Natural killer cell (primary cell): ENCODE data around the gene NUDT16L1. TPM values are rescaled to one million over a fixed set of nuclear protein-coding genes. Genes with fewer than 3 reads are reported as not detected.
A peak's percentile ranks its signal among the peaks of the same experiment; 100 is the strongest.

Experiments
- ATAC-seq, 3 donors: fragments of 150-1000 bp in 2 of 3; fragments of 200-7000 bp in 1 of 3; cut with Tn5 transposase; 1 replicate in 1 of 3; 2 replicates in 2 of 3; pipeline ENCODE4 v1.10.0; 2021; ENCODE audit warnings: mild to moderate bottlenecking in 2 of 3, moderate library complexity in 2 of 3
- DNase-seq, 2 donors: peaks; one replicate each; pipeline versions ENCODE4 v3.0.0 to v3.0.0-alpha.2; 2013 to 2021; ENCODE audit warnings: mixed read lengths in 1 of 2
- H3K27ac ChIP-seq: one replicate; pipeline ENCODE4 v1.5.1; 2013; ENCODE audit warnings: mild to moderate bottlenecking, low read length
- H3K27me3 ChIP-seq: one replicate; pipeline ENCODE4 v1.6.1; 2013; ENCODE audit warnings: low read length; ENCODE audit not compliant: control insufficient read depth, insufficient read depth
- H3K36me3 ChIP-seq: one replicate; pipeline ENCODE4 v1.6.1; 2013; ENCODE audit warnings: low read length; ENCODE audit not compliant: control insufficient read depth, insufficient read depth
- H3K4me1 ChIP-seq: one replicate; pipeline ENCODE4 v1.6.1; 2013; ENCODE audit warnings: low read length; ENCODE audit not compliant: control insufficient read depth, insufficient read depth
- H3K4me3 ChIP-seq: one replicate; pipeline ENCODE4 v1.5.1; 2013; ENCODE audit warnings: low read length
- H3K9me3 ChIP-seq: one replicate; pipeline ENCODE4 v1.6.1; 2013; ENCODE audit warnings: low read length; ENCODE audit not compliant: control insufficient read depth, insufficient read depth
- H3K27ac Mint-ChIP-seq, 2 donors: one replicate each; pipeline ENCODE4 v1.8.0; 2022; ENCODE audit warnings: mild to moderate bottlenecking in 2 of 2, mixed read lengths in 2 of 2, moderate library complexity in 1 of 2
- H3K27me3 Mint-ChIP-seq, 2 donors: one replicate each; pipeline ENCODE4 v1.8.0; 2022; ENCODE audit warnings: low read depth in 2 of 2, mixed read lengths in 2 of 2
- H3K36me3 Mint-ChIP-seq: one replicate; pipeline ENCODE4 v1.8.0; 2022; ENCODE audit warnings: mixed read lengths
- H3K4me1 Mint-ChIP-seq, 2 donors: one replicate each; pipeline ENCODE4 v1.8.0; 2022; ENCODE audit warnings: mixed read lengths in 2 of 2
- H3K4me3 Mint-ChIP-seq: one replicate; pipeline ENCODE4 v1.8.0; 2022; ENCODE audit warnings: mild to moderate bottlenecking, moderate library complexity, mixed read lengths
- H3K9me3 Mint-ChIP-seq, 2 donors: one replicate each; pipeline ENCODE4 v1.8.0; 2022; ENCODE audit warnings: mixed read lengths in 2 of 2
- WGBS: methylation state at CpG from one replicate; pipeline ENCODE4 v1.1.7; 2013; ENCODE audit warnings: missing lambda C conversion rate; ENCODE audit not compliant: insufficient coverage; 5-methylcytosine and 5-hydroxymethylcytosine counted together
- intact Hi-C: fragments of 100-400 bp; cut with micrococcal nuclease; formaldehyde crosslinking; loops from one replicate; pipeline ENCODE4 v1.14.2; 2022
- total RNA-seq, 4 donors: library from RNA; stranded (reverse); fragments of 120-200 nt in 1 of 4; gene quantifications; one replicate each; pipeline versions ENCODE4 v1.2.3 to v1.2.4, GENCODE V29; 2013 to 2022
- TF ChIP-seq, protein P1 (sequence below): fragments of 200-600 bp; IDR thresholded peaks from one replicate; pipeline ENCODE4 v1.8.0; 2022; ENCODE audit warnings: antibody characterized with exemption

Gene NUDT16L1
- total RNA-seq, 3 donors from 2014 or later (not counting 1 experiment from before 2014, with no cell fraction given), result 30.8 to 39.1 (median 35.0) TPM

GRCh38 chr16:4697848-4698291 is 4.5 kb downstream of the NUDT16L1 start:
- H3K36me3 ChIP-seq, result peaks cover 48% of the 10 kb centered on the region
- no peaks in the 10 kb centered on the region for H3K36me3 Mint-ChIP-seq
- peaks cover 7 to 13% of the 10 kb centered on the region in 2 donors for H3K4me1 Mint-ChIP-seq
- H3K9me3 ChIP-seq, result no peaks in the 10 kb centered on the region
- no peak overlapping the region for H3K27ac ChIP-seq
- DNase-seq, result peak in 1 of 2 donors; percentile 6
- no peak overlapping the region for H3K27ac Mint-ChIP-seq
- TF ChIP-seq, protein P1, sequence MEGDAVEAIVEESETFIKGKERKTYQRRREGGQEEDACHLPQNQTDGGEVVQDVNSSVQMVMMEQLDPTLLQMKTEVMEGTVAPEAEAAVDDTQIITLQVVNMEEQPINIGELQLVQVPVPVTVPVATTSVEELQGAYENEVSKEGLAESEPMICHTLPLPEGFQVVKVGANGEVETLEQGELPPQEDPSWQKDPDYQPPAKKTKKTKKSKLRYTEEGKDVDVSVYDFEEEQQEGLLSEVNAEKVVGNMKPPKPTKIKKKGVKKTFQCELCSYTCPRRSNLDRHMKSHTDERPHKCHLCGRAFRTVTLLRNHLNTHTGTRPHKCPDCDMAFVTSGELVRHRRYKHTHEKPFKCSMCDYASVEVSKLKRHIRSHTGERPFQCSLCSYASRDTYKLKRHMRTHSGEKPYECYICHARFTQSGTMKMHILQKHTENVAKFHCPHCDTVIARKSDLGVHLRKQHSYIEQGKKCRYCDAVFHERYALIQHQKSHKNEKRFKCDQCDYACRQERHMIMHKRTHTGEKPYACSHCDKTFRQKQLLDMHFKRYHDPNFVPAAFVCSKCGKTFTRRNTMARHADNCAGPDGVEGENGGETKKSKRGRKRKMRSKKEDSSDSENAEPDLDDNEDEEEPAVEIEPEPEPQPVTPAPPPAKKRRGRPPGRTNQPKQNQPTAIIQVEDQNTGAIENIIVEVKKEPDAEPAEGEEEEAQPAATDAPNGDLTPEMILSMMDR, result no peak
- intact Hi-C loops, result no loop called here
- H3K4me3 Mint-ChIP-seq, result no peak overlapping the region
- peaks cover 35% of the 10 kb centered on the region for H3K4me1 ChIP-seq
- no peaks in the 10 kb centered on the region for H3K9me3 Mint-ChIP-seq
- H3K27me3 ChIP-seq, result no peaks in the 10 kb centered on the region
- ATAC-seq, result no peak
- H3K4me3 ChIP-seq, result no peak overlapping the region
- WGBS, result 97% methylated on average over 6 of the region's 9 CpGs
- no peaks in the 10 kb centered on the region for H3K27me3 Mint-ChIP-seq

GRCh38 chr16:4698321-4699045 is 5.1 kb downstream of the NUDT16L1 start:
- no peaks in the 10 kb centered on the region for H3K9me3 Mint-ChIP-seq
- TF ChIP-seq, protein P1, result no peak
- H3K36me3 Mint-ChIP-seq, result no peaks in the 10 kb centered on the region
- no peak for ATAC-seq
- WGBS, result 96% methylated on average over 36 of the region's 36 CpGs
- H3K27me3 Mint-ChIP-seq, result no peaks in the 10 kb centered on the region
- H3K27ac ChIP-seq, result no peak overlapping the region
- H3K9me3 ChIP-seq, result no peaks in the 10 kb centered on the region
- H3K4me1 ChIP-seq, result peaks cover 33% of the 10 kb centered on the region
- no peak for DNase-seq
- no peak overlapping the region for H3K4me3 ChIP-seq
- intact Hi-C loops, result no loop called here
- no peak overlapping the region for H3K4me3 Mint-ChIP-seq
- H3K4me1 Mint-ChIP-seq, result peaks cover 7 to 13% of the 10 kb centered on the region in 2 donors
- H3K27ac Mint-ChIP-seq, result no peak overlapping the region
- peaks cover 48% of the 10 kb centered on the region for H3K36me3 ChIP-seq
- H3K27me3 ChIP-seq, result no peaks in the 10 kb centered on the region

DNA sequence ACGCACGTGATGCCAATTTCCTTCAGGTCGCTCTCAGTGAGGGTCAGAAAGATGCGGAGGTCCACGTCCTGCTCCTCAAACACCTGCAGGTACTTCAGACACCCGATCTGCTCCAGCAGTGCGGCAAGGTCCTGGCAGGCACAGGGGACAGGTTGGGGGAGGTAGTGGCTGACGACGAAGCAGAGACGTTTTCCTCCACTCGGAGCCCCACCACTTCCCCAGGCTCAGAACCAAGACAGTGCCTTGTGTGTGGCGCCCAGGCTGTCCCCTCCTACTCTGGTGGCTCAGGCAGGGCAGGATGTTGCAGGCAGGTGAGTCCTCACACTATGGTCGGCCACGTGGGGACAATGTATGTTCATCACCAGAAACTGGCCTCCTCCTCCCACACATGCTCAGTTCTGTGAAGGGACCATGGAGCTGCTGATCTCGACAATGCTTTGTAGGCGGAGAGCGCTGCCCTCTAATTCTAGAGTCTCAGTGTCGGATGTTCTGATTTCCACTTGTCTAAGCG is 5.7 kb downstream of the NUDT16L1 start:
- H3K4me3 Mint-ChIP-seq, result no peak overlapping the region
- H3K27ac ChIP-seq, result no peak overlapping the region
- peaks cover 33% of the 10 kb centered on the region for H3K4me1 ChIP-seq
- H3K27me3 Mint-ChIP-seq, result no peaks in the 10 kb centered on the region
- no peak for ATAC-seq
- peak in 1 of 2 donors; percentile 10 for DNase-seq
- TF ChIP-seq, protein P1, result no peak
- H3K4me1 Mint-ChIP-seq, result peaks cover 7 to 13% of the 10 kb centered on the region in 2 donors
- no peaks in the 10 kb centered on the region for H3K9me3 Mint-ChIP-seq
- no peaks in the 10 kb centered on the region for H3K36me3 Mint-ChIP-seq
- no peak overlapping the region for H3K4me3 ChIP-seq
- 92% methylated on average over 19 of the region's 19 CpGs for WGBS
- H3K9me3 ChIP-seq, result no peaks in the 10 kb centered on the region
- H3K27me3 ChIP-seq, result no peaks in the 10 kb centered on the region
- no peak overlapping the region for H3K27ac Mint-ChIP-seq
- intact Hi-C loops, result no loop called here
- H3K36me3 ChIP-seq, result peaks cover 48% of the 10 kb centered on the region
